ENCODE results near the gene COPA.

The COPA gene

GRCh38 chr1:160244209-160244608 is 98.8 kb downstream of the COPA start:
- in situ Hi-C loops (cut with MboI; ENCODE audit: low sequenced_read_pairs, unreplicated experiment), result no loop called here
- no peak for TF ChIP-seq CTCF (IDR thresholded peaks at IDR 0.05; ENCODE audit: borderline replicate concordance, control extremely low read depth, extremely low read depth, insufficient read depth, missing control alignments)
- no peak for DNase-seq (ENCODE audit: low spot score)

DNA sequence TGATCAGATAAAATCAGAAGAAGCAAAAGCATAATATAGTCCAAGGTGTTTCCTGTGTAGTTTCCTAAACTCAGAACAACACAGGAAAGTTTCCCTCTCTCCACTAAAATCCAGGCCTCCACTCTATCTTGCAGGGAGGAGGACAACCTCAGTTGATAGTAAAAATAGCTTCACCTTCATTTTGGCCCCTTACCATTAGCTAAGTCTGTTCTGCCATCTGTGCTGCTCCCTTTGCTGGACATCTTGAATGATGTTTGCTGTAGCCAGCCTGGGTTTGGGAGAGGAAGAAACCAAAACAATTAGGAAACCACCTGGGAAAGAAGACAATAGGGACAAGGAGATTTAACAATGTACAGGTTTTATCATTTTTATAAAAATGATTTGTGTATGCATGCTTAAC is 99.3 kb downstream of the COPA start:
- TF ChIP-seq CTCF (IDR thresholded peaks at IDR 0.05; ENCODE audit: borderline replicate concordance, control extremely low read depth, extremely low read depth, insufficient read depth, missing control alignments), result no peak
- no peak for DNase-seq (ENCODE audit: low spot score)
- in situ Hi-C loops (cut with MboI; ENCODE audit: low sequenced_read_pairs, unreplicated experiment), result no loop called here

DNA sequence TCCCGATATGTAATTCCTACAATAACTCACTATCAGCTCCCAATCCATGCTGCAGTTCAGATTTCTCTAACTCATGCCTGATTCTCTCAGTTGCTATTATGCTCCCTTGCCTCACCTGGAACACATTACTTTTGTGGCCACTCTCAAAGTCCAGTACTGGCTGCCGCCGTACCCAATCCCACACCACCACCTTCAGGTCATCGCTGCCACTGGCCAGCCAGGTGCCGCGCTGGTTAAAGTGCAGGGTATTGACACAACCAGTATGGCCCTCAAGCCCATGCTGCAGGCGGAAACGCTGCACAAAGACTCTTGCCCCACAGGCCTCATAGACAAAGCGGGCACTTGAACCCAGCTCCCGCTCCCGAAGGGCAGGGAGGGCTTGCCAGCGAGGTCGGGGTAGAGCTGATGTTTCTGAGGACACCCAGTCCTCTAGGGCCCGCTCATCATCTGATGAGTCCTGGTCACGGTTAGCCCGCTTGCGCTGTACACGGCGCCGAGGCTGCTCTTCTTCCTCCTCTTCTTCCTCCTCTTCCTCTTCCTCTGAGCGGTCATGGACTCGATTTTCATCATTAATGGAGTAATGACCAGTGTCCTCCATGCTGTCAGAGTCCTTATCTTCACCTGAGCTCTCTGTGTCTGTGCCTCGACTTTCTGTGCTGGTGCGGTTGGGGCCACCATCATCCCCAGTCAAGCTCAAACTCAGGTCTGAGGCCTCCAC is 103.3 kb downstream of the COPA start:
- TF ChIP-seq CTCF (IDR thresholded peaks at IDR 0.05; ENCODE audit: borderline replicate concordance, control extremely low read depth, extremely low read depth, insufficient read depth, missing control alignments), result no peak
- DNase-seq (ENCODE audit: low spot score), result no peak
- in situ Hi-C loops (cut with MboI; ENCODE audit: low sequenced_read_pairs, unreplicated experiment), result no loop called here

All from GM13976 (cell line).